ENCODE results near the gene SCN4A.

- TF ChIP-seq MAX (IDR thresholded peaks at IDR 0.05): no peak
- no peak for TF ChIP-seq CTCF (IDR thresholded peaks at IDR 0.05)
- no peak for TF ChIP-seq MAZ (IDR thresholded peaks at IDR 0.05; ENCODE audit: borderline replicate concordance, low read depth, low read length)
- no peak for TF ChIP-seq CHD2 (IDR thresholded peaks at IDR 0.05; ENCODE audit: low read length, partially characterized antibody)
- no peak for TF ChIP-seq EP300 (IDR thresholded peaks at IDR 0.05)
Observed at GRCh38 chr17:63954402-63955063, 18.2 kb downstream of the SCN4A start.
